Endodermal cell (in vitro differentiated cells): ENCODE data around the gene INVS. TPM values are rescaled to one million over a fixed set of nuclear protein-coding genes. Genes with fewer than 3 reads are reported as not detected.

Source experiments
- DNase-seq: peaks from one replicate; pipeline ENCODE4 v3.0.0-alpha.2; 2017
- H3K27ac ChIP-seq: 2 replicates; pipeline ENCODE4 v1.5.1; 2013; ENCODE audit warnings: mild to moderate bottlenecking, low read depth, low read length, moderate library complexity
- H3K27me3 ChIP-seq: 2 replicates; pipeline ENCODE4 v1.6.1; 2013; ENCODE audit warnings: mild to moderate bottlenecking, low read length, moderate library complexity; ENCODE audit not compliant: insufficient read depth, control insufficient read depth, poor library complexity, severe bottlenecking
- H3K36me3 ChIP-seq: 2 replicates; pipeline ENCODE4 v1.7.0; 2013; ENCODE audit warnings: mild to moderate bottlenecking, low read length, moderate library complexity; ENCODE audit not compliant: control insufficient read depth, insufficient read depth
- H3K4me1 ChIP-seq: one replicate; pipeline ENCODE4 v1.7.0; 2013; ENCODE audit warnings: low read length; ENCODE audit not compliant: control insufficient read depth, insufficient read depth
- H3K4me3 ChIP-seq: 2 replicates; pipeline ENCODE4 v1.5.1; 2013; ENCODE audit warnings: mild to moderate bottlenecking, low read length, moderate library complexity
- H3K9ac ChIP-seq: 2 replicates; pipeline ENCODE4 v1.6.1; 2013; ENCODE audit warnings: mild to moderate bottlenecking, low read length, moderate library complexity; ENCODE audit not compliant: poor library complexity, severe bottlenecking; ENCODE audit errors: extremely low read depth
- H3K9me3 ChIP-seq: 2 replicates; pipeline ENCODE4 v1.6.1; 2013; ENCODE audit warnings: mild to moderate bottlenecking, low read length, moderate library complexity; ENCODE audit not compliant: control insufficient read depth
- H3K27ac Mint-ChIP-seq: 2 replicates; pipeline ENCODE4 v1.8.0; 2020; ENCODE audit warnings: mixed read lengths
- H3K27me3 Mint-ChIP-seq: 2 replicates; pipeline ENCODE4 v1.8.0; 2021; ENCODE audit warnings: mild to moderate bottlenecking, mixed read lengths; ENCODE audit not compliant: insufficient read depth
- H3K36me3 Mint-ChIP-seq: 2 replicates; pipeline ENCODE4 v1.8.0; 2020; ENCODE audit warnings: low read depth, mixed read lengths
- H3K4me1 Mint-ChIP-seq: 2 replicates; pipeline ENCODE4 v1.8.0; 2020; ENCODE audit warnings: mixed read lengths
- H3K4me3 Mint-ChIP-seq: 2 replicates; pipeline ENCODE4 v1.8.0; 2020; ENCODE audit warnings: mild to moderate bottlenecking, moderate library complexity, mixed read lengths
- H3K9me3 Mint-ChIP-seq: 2 replicates; pipeline ENCODE4 v1.8.0; 2020; ENCODE audit warnings: mild to moderate bottlenecking, mixed read lengths
- WGBS, 2 experiments: methylation state at CpG; one replicate each; pipeline versions ENCODE4 v1.1.5 to v1.1.7; 2013; ENCODE audit warnings: missing lambda C conversion rate in 2 of 2, mixed read lengths in 1 of 2; ENCODE audit not compliant: insufficient coverage in 1 of 2, insufficient read length in 1 of 2; 5-methylcytosine and 5-hydroxymethylcytosine counted together
- total RNA-seq, 2 donors: library from RNA; stranded (reverse); fragmentation: NEBNext Ultra II Directional in 1 of 2; extraction: Animal tissue kit (Norgen Biotek cat#: 25700) in 1 of 2; gene quantifications; 2 replicates in 1 of 2; 3 replicates in 1 of 2; pipeline ENCODE4 v1.2.1, GENCODE V29; 2021
- TF ChIP-seq, protein P1 (sequence below): fragments of 200-600 bp; sonication (generic); conservative IDR thresholded peaks from 2 replicates; pipeline ENCODE4 v1.5.0; 2021; ENCODE audit warnings: antibody characterized with exemption, mild to moderate bottlenecking

Gene INVS
- total RNA-seq, 2 donors from 2014 or later: 22.8 to 26.6 TPM

DNA sequence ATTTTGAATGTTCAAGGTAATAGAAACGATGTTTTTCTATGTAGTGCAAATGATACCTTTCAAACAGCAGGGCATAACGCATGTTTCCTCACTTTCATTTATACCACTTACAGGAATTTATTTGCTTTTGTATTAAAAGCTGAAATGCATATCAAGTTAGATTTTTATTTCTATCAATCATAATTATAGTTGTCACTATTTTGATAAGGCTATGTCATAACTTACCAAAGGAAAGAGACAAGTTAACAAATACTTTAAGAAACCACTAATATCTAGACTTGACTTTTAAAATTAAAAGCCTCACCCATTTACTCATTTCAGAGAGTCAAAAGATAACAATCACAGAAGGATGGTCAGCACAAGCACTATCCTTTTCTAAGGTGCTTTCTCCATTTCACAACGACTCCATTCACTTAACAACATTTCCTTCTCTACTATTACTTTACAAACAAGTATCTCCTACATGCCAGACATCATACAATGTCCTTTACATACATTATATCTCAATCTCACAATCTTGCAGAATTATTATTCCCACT, 12.9 kb upstream of the INVS start:
- H3K27me3 ChIP-seq: no peaks in the 10 kb centered on the region
- no peak for DNase-seq
- Mint-ChIP-seq H3K27me3 (no peaks in the 10 kb centered on the region), H3K27ac (no peak overlapping the region), H3K36me3 (no peaks in the 10 kb centered on the region), H3K9me3 (no peaks in the 10 kb centered on the region), H3K4me3 (no peak overlapping the region), H3K4me1 (peaks cover 26% of the 10 kb centered on the region)
- H3K4me1 ChIP-seq: no peaks in the 10 kb centered on the region
- 56 to 93% methylated on average over 1 to 3 of the region's 3 CpGs for whole genome bisulfite sequencing, 2 experiments
- no peaks in the 10 kb centered on the region for H3K9me3 ChIP-seq
- H3K27ac ChIP-seq: no peak overlapping the region
- no peak overlapping the region for H3K9ac ChIP-seq
- H3K36me3 ChIP-seq: no peaks in the 10 kb centered on the region
- TF ChIP-seq, protein P1, sequence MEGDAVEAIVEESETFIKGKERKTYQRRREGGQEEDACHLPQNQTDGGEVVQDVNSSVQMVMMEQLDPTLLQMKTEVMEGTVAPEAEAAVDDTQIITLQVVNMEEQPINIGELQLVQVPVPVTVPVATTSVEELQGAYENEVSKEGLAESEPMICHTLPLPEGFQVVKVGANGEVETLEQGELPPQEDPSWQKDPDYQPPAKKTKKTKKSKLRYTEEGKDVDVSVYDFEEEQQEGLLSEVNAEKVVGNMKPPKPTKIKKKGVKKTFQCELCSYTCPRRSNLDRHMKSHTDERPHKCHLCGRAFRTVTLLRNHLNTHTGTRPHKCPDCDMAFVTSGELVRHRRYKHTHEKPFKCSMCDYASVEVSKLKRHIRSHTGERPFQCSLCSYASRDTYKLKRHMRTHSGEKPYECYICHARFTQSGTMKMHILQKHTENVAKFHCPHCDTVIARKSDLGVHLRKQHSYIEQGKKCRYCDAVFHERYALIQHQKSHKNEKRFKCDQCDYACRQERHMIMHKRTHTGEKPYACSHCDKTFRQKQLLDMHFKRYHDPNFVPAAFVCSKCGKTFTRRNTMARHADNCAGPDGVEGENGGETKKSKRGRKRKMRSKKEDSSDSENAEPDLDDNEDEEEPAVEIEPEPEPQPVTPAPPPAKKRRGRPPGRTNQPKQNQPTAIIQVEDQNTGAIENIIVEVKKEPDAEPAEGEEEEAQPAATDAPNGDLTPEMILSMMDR: no peak
- H3K4me3 ChIP-seq: no peak overlapping the region

DNA sequence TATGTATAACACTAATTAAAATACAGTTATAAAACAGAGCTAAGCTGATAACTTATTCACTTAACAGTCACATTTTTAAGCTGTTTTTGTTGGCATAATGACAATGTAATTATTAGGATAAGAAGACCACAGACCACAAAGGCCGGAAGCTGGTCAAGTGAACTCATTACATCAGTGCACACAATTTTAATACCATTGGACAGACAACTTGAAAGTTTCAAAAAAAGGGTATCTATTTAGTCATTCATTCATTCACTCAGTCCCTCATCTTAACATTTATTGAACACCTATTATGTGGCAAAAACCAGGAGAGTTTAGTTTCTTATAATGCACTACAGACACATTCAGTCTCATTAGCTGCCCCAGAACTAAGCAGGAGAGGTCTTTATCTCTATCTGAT, 11.8 kb upstream of the INVS start:
- TF ChIP-seq, protein P1: no peak
- Histone ChIP-seq H3K4me3 (no peak overlapping the region), H3K4me1 (no peaks in the 10 kb centered on the region), H3K27me3 (no peaks in the 10 kb centered on the region), H3K36me3 (no peaks in the 10 kb centered on the region), H3K27ac (no peak overlapping the region), H3K9ac (no peak overlapping the region), H3K9me3 (no peaks in the 10 kb centered on the region)
- no peaks in the 10 kb centered on the region for H3K36me3 Mint-ChIP-seq
- 92% methylated on average over 1 of the region's 1 CpG; no CpG with 5 or more reads in 1 of the 2 experiments for WGBS, 2 experiments
- no peak overlapping the region for H3K27ac Mint-ChIP-seq
- H3K27me3 Mint-ChIP-seq: no peaks in the 10 kb centered on the region
- H3K4me1 Mint-ChIP-seq: peaks cover 26% of the 10 kb centered on the region
- H3K9me3 Mint-ChIP-seq: no peaks in the 10 kb centered on the region
- DNase-seq: no peak
- H3K4me3 Mint-ChIP-seq: no peak overlapping the region

DNA sequence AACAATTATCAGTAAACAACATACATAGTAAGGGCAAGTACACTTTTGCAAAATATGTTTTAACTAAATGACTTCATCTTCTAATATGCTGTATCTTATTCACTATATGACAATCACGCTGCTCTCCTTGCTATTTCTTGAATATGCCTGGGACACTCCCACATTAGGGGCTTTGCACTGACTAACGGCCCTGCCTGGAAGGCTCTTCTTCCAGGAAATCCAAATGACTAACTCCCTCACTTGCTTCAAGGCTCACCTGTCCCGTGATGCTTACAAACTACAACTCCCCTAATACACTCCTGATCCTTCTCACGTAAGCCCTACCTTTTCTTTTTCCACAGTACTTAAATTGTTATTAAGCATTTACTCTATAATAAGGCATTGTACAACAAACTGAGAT, 10.8 kb upstream of the INVS start:
- Histone ChIP-seq H3K4me3 (no peak overlapping the region), H3K27me3 (no peaks in the 10 kb centered on the region), H3K9ac (no peak overlapping the region), H3K36me3 (no peaks in the 10 kb centered on the region), H3K27ac (no peak overlapping the region), H3K9me3 (no peaks in the 10 kb centered on the region), H3K4me1 (no peaks in the 10 kb centered on the region)
- no peak for DNase-seq
- WGBS, 2 experiments: 40 to 79% methylated on average over 1 to 4 of the region's 4 CpGs
- no peaks in the 10 kb centered on the region for H3K27me3 Mint-ChIP-seq
- H3K9me3 Mint-ChIP-seq: no peaks in the 10 kb centered on the region
- no peak overlapping the region for H3K27ac Mint-ChIP-seq
- peaks cover 26% of the 10 kb centered on the region for H3K4me1 Mint-ChIP-seq
- no peaks in the 10 kb centered on the region for H3K36me3 Mint-ChIP-seq
- H3K4me3 Mint-ChIP-seq: no peak overlapping the region
- TF ChIP-seq, protein P1: no peak
